T-helper 1 cell treated with Interleukin-12 subunit alpha and Interleukin-12 subunit beta and Interleukin-4 antibody, amounts not matched to agents 30 μg/mL and 1 μg/mL, for 36 hours (primary cell): ENCODE measurements around the gene C12orf75.

Experiments used
- H3K27ac Mint-ChIP-seq: one replicate; pipeline ENCODE4 v1.8.0; 2021; ENCODE audit warnings: mild to moderate bottlenecking, mixed read lengths
- H3K27me3 Mint-ChIP-seq: one replicate; pipeline ENCODE4 v1.8.0; 2021; ENCODE audit warnings: low read depth, mixed read lengths
- H3K36me3 Mint-ChIP-seq: one replicate; pipeline ENCODE4 v1.8.0; 2021; ENCODE audit warnings: low read depth, mixed read lengths
- H3K4me1 Mint-ChIP-seq: one replicate; pipeline ENCODE4 v1.8.0; 2021; ENCODE audit warnings: low read depth, mixed read lengths
- H3K4me3 Mint-ChIP-seq: one replicate; pipeline ENCODE4 v1.8.0; 2021; ENCODE audit warnings: mild to moderate bottlenecking, moderate library complexity, mixed read lengths
- H3K9me3 Mint-ChIP-seq: one replicate; pipeline ENCODE4 v1.8.0; 2021; ENCODE audit warnings: mixed read lengths

The C12orf75 gene

GRCh38 chr12:105418229-105418628 lies 87.7 kb downstream of the C12orf75 start:
- H3K27ac Mint-ChIP-seq = no peak overlapping the region
- no peak overlapping the region for H3K4me3 Mint-ChIP-seq
- H3K4me1 Mint-ChIP-seq = no peaks in the 10 kb centered on the region
- H3K9me3 Mint-ChIP-seq = no peaks in the 10 kb centered on the region
- H3K27me3 Mint-ChIP-seq = peaks cover 3% of the 10 kb centered on the region
- no peaks in the 10 kb centered on the region for H3K36me3 Mint-ChIP-seq

DNA sequence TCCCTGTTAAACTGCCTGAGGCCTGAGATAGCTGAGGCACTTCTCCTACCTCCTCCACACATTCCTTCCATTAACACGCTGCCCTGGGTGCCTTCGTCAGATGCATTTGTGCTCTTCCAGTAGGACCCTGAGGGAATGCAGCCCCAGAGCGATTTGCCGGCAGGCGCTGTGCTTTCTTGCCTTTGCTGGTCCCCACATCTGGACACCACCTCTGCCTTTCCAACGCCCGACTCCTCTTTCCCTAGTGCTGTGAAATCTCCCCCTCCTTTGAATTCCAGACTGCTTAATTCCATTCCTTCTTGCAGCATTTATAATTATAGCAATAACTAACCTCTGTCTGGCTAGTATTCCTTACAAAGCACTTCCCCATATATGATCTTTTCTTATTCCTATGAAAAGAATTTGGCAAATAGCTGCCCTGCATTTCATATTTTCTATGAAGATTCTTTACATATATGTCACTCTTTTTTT lies 88.4 kb downstream of the C12orf75 start:
- no peaks in the 10 kb centered on the region for H3K9me3 Mint-ChIP-seq
- H3K27me3 Mint-ChIP-seq = peaks cover 3% of the 10 kb centered on the region
- H3K27ac Mint-ChIP-seq = no peak overlapping the region
- no peaks in the 10 kb centered on the region for H3K36me3 Mint-ChIP-seq
- no peaks in the 10 kb centered on the region for H3K4me1 Mint-ChIP-seq
- H3K4me3 Mint-ChIP-seq = no peak overlapping the region

DNA sequence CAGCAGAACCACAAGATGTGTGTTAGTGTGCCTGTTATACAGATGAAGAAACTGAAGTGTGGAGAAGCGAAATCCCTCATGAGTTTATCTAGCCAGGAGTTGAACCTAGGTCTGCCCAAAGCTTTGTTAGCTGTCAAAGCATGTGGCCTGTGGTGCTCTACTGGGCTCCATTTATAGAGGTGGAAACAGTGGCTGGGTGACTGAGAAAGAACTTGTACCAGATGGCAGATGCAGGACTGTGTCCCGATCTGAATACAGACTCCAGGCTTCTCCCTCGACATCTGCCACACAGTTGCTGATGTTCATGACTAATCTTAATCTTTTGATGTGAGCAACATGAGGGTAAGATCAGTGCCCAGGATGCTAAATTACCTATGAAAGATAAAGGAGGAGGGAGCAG lies 89.1 kb downstream of the C12orf75 start:
- no peaks in the 10 kb centered on the region for H3K36me3 Mint-ChIP-seq
- no peak overlapping the region for H3K27ac Mint-ChIP-seq
- H3K9me3 Mint-ChIP-seq = no peaks in the 10 kb centered on the region
- no peak overlapping the region for H3K4me3 Mint-ChIP-seq
- H3K4me1 Mint-ChIP-seq = no peaks in the 10 kb centered on the region
- H3K27me3 Mint-ChIP-seq = peaks cover 6% of the 10 kb centered on the region

- Mint-ChIP-seq H3K27me3 (peaks cover 6% of the 10 kb centered on the region), H3K27ac (no peak overlapping the region), H3K36me3 (no peaks in the 10 kb centered on the region), H3K4me1 (no peaks in the 10 kb centered on the region), H3K9me3 (no peaks in the 10 kb centered on the region), H3K4me3 (no peak overlapping the region)
Measured at GRCh38 chr12:105420046-105420445, 89.6 kb downstream of the C12orf75 start.

DNA sequence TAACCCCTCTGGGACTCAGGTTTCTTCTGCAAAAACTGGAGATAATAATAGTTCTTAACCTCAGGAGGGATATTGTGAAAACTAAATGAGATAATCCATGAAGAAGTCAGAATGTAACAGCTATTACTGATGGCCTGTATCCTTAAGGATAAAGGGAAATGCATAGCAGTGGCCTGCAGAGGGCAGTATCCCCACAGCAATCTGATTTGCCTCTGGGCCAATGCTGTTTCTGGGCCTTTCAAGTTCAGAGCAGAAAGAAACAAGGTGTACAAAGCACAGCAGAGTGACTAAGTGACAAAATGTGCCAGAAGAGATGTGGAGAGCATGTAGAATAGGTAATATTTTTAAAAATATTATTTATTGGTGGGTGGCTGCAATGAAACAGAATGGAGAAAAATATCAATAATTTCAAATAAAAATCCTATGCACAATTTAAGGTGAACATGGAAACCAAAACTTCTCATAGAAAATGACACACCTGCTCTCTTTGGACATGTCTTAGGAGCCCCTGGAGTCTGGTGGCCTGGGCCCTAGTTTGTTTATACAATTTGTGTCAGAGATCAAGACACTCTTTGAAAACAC lies 90.3 kb downstream of the C12orf75 start:
- peaks cover 6% of the 10 kb centered on the region for H3K27me3 Mint-ChIP-seq
- no peaks in the 10 kb centered on the region for H3K9me3 Mint-ChIP-seq
- no peak overlapping the region for H3K27ac Mint-ChIP-seq
- H3K4me3 Mint-ChIP-seq = no peak overlapping the region
- H3K36me3 Mint-ChIP-seq = no peaks in the 10 kb centered on the region
- no peaks in the 10 kb centered on the region for H3K4me1 Mint-ChIP-seq
